ENCODE measurements around the gene KAT6B. TPM values are rescaled to one million over a fixed set of nuclear protein-coding genes. Genes with fewer than 3 reads are reported as not detected.

Gene KAT6B
- total RNA-seq, 1 experiment from 2014 or later, result 21.8 TPM

GRCh38 chr10:74827694-74828093, 1.3 kb downstream of the KAT6B start:
- no peak for DNase-seq (ENCODE audit: low spot score)
- POLR2A ChIA-PET (ENCODE audit: low non-redundant PET), result no interaction called here
- Histone ChIP-seq H3K4me1 (ENCODE audit: insufficient read depth, low read length, poor library complexity, severe bottlenecking) (peaks cover 26% of the 10 kb centered on the region), H3K27me3 (replicated peaks; ENCODE audit: insufficient read depth, low read depth, low read length, poor library complexity) (peaks cover 4% of the 10 kb centered on the region), H3K36me3 (ENCODE audit: insufficient read depth, low read length, poor library complexity, severe bottlenecking) (no peaks in the 10 kb centered on the region), H3K9me3 (ENCODE audit: low read depth, low read length, poor library complexity, severe bottlenecking) (no peaks in the 10 kb centered on the region), H3K27ac (ENCODE audit: low read depth, low read length, poor library complexity, severe bottlenecking) (peak overlapping the region; percentile 54), H3K4me3 (ENCODE audit: low read depth, low read length, poor library complexity, severe bottlenecking) (peak overlapping the region; percentile 64)
- intact Hi-C loops (cut with micrococcal nuclease; ENCODE audit: unreplicated experiment), result loop anchor here (2.0 to 10.0 kb wide), 5 partner anchors 141 to 560 kb away; no protein-coding TSS in a partner anchor
- no TSS peak for BruUV-seq (replicated peaks)
- no peak for TF ChIP-seq EZH2 (IDR thresholded peaks at IDR 0.05; ENCODE audit: borderline replicate concordance, low read depth, low read length, poor library complexity, severe bottlenecking)
- no peak for TF ChIP-seq CTCF (conservative IDR thresholded peaks at IDR 0.05; ENCODE audit: low read depth, low read length)
- CTCF ChIA-PET, result interaction anchor here (0.5 kb wide), 1 partner anchor 175 kb away, joined by 3 read pairs; no protein-coding TSS in a partner anchor

- CTCF ChIA-PET, result no interaction called here
- H3K27ac ChIP-seq (ENCODE audit: low read depth, low read length, poor library complexity, severe bottlenecking), result no peak overlapping the region
- peaks cover 37% of the 10 kb centered on the region for H3K4me1 ChIP-seq (ENCODE audit: insufficient read depth, low read length, poor library complexity, severe bottlenecking)
- DNase-seq (ENCODE audit: low spot score), result no peak
- no peaks in the 10 kb centered on the region for H3K9me3 ChIP-seq (ENCODE audit: low read depth, low read length, poor library complexity, severe bottlenecking)
- H3K36me3 ChIP-seq (ENCODE audit: insufficient read depth, low read length, poor library complexity, severe bottlenecking), result no peaks in the 10 kb centered on the region
- no peak for TF ChIP-seq EZH2 (IDR thresholded peaks at IDR 0.05; ENCODE audit: borderline replicate concordance, low read depth, low read length, poor library complexity, severe bottlenecking)
- TF ChIP-seq CTCF (conservative IDR thresholded peaks at IDR 0.05; ENCODE audit: low read depth, low read length), result no peak
- H3K4me3 ChIP-seq (ENCODE audit: low read depth, low read length, poor library complexity, severe bottlenecking), result no peak overlapping the region
- H3K27me3 ChIP-seq (replicated peaks; ENCODE audit: insufficient read depth, low read depth, low read length, poor library complexity), result no peaks in the 10 kb centered on the region
- POLR2A ChIA-PET (ENCODE audit: low non-redundant PET), result no interaction called here
- TSS peak; percentile 33 for BruUV-seq (replicated peaks)
- intact Hi-C loops (cut with micrococcal nuclease; ENCODE audit: unreplicated experiment), result loop anchor here (5.0 to 10.0 kb wide), 3 partner anchors 186 to 562 kb away; no protein-coding TSS in a partner anchor
These were observed 2.5 kb downstream of the KAT6B start for GRCh38 chr10:74828946-74829345.

GRCh38 chr10:74831518-74832120, 5.2 kb downstream of the KAT6B start:
- POLR2A ChIA-PET (ENCODE audit: low non-redundant PET), result no interaction called here
- no peak for DNase-seq (ENCODE audit: low spot score)
- H3K36me3 ChIP-seq (ENCODE audit: insufficient read depth, low read length, poor library complexity, severe bottlenecking), result no peaks in the 10 kb centered on the region
- TF ChIP-seq EZH2 (IDR thresholded peaks at IDR 0.05; ENCODE audit: borderline replicate concordance, low read depth, low read length, poor library complexity, severe bottlenecking) (no peak), CTCF (conservative IDR thresholded peaks at IDR 0.05; ENCODE audit: low read depth, low read length) (no peak)
- BruUV-seq (replicated peaks), result no TSS peak
- H3K9me3 ChIP-seq (ENCODE audit: low read depth, low read length, poor library complexity, severe bottlenecking), result no peaks in the 10 kb centered on the region
- H3K27me3 ChIP-seq (replicated peaks; ENCODE audit: insufficient read depth, low read depth, low read length, poor library complexity), result no peaks in the 10 kb centered on the region
- no peak overlapping the region for H3K27ac ChIP-seq (ENCODE audit: low read depth, low read length, poor library complexity, severe bottlenecking)
- no peak overlapping the region for H3K4me3 ChIP-seq (ENCODE audit: low read depth, low read length, poor library complexity, severe bottlenecking)
- CTCF ChIA-PET, result no interaction called here
- H3K4me1 ChIP-seq (ENCODE audit: insufficient read depth, low read length, poor library complexity, severe bottlenecking), result peaks cover 46% of the 10 kb centered on the region
- intact Hi-C loops (cut with micrococcal nuclease; ENCODE audit: unreplicated experiment), result no loop called here

Measured in A673 (cell line).